ENCODE measurements around the gene DLG2. TPM values are rescaled to one million over a fixed set of nuclear protein-coding genes. Genes with fewer than 3 reads are reported as not detected.

DLG2 gene
- total RNA-seq, 2 experiments from 2014 or later: 1.7 to 2.1 TPM

GRCh38 chr11:84146826-84147225 is 1480.3 kb downstream of the DLG2 start:
- CTCF ChIA-PET: no interaction called here

GRCh38 chr11:84145616-84146185 is 1481.4 kb downstream of the DLG2 start:
- CTCF ChIA-PET: no interaction called here
- no peak overlapping the region for H3K4me3 Mint-ChIP-seq
- ATAC-seq: no peak
- H3K27me3 Mint-ChIP-seq: no peaks in the 10 kb centered on the region
- no peak for DNase-seq
- POLR2A ChIA-PET: no interaction called here
- no peaks in the 10 kb centered on the region for H3K4me1 Mint-ChIP-seq
- no peaks in the 10 kb centered on the region for H3K36me3 Mint-ChIP-seq (ENCODE audit: low read depth)
- intact Hi-C loops (cut with DNase I, micrococcal nuclease): no loop called here
- H3K9me3 Mint-ChIP-seq (ENCODE audit: low read depth): peaks cover 4% of the 10 kb centered on the region
- H3K27ac Mint-ChIP-seq: no peak overlapping the region

More at GRCh38 chr11:84146826-84147225, 1480.3 kb downstream of the DLG2 start:
- peaks cover 6% of the 10 kb centered on the region for H3K9me3 Mint-ChIP-seq (ENCODE audit: low read depth)
- intact Hi-C loops (cut with DNase I, micrococcal nuclease): no loop called here
- no peaks in the 10 kb centered on the region for H3K4me1 Mint-ChIP-seq
- H3K27me3 Mint-ChIP-seq: no peaks in the 10 kb centered on the region
- no peaks in the 10 kb centered on the region for H3K36me3 Mint-ChIP-seq (ENCODE audit: low read depth)
- ATAC-seq: no peak
- H3K4me3 Mint-ChIP-seq: no peak overlapping the region
- no peak for DNase-seq
- no peak overlapping the region for H3K27ac Mint-ChIP-seq
- POLR2A ChIA-PET: no interaction called here

- intact Hi-C loops (cut with DNase I, micrococcal nuclease): no loop called here
- POLR2A ChIA-PET: no interaction called here
- Mint-ChIP-seq H3K27ac (no peak overlapping the region), H3K4me1 (no peaks in the 10 kb centered on the region), H3K4me3 (no peak overlapping the region), H3K27me3 (no peaks in the 10 kb centered on the region), H3K9me3 (ENCODE audit: low read depth) (peaks cover 4% of the 10 kb centered on the region), H3K36me3 (ENCODE audit: low read depth) (no peaks in the 10 kb centered on the region)
- ATAC-seq: no peak
- no peak for DNase-seq
- CTCF ChIA-PET: no interaction called here
These were observed 1482.6 kb downstream of the DLG2 start for GRCh38 chr11:84144531-84144930.

- H3K27me3 Mint-ChIP-seq: no peaks in the 10 kb centered on the region
- POLR2A ChIA-PET: no interaction called here
- no peaks in the 10 kb centered on the region for H3K36me3 Mint-ChIP-seq (ENCODE audit: low read depth)
- H3K9me3 Mint-ChIP-seq (ENCODE audit: low read depth): peaks cover 5% of the 10 kb centered on the region
- ATAC-seq (no peak), DNase-seq (no peak)
- intact Hi-C loops (cut with DNase I, micrococcal nuclease): no loop called here
- H3K4me3 Mint-ChIP-seq: no peak overlapping the region
- no peaks in the 10 kb centered on the region for H3K4me1 Mint-ChIP-seq
- no peak overlapping the region for H3K27ac Mint-ChIP-seq
- CTCF ChIA-PET: no interaction called here
These were observed 1484.7 kb downstream of the DLG2 start for GRCh38 chr11:84142411-84142810.

GRCh38 chr11:84140386-84141169 is 1486.6 kb downstream of the DLG2 start:
- no peaks in the 10 kb centered on the region for H3K36me3 Mint-ChIP-seq (ENCODE audit: low read depth)
- ChIA-PET POLR2A (no interaction called here), CTCF (no interaction called here)
- no peaks in the 10 kb centered on the region for H3K4me1 Mint-ChIP-seq
- peaks cover 5% of the 10 kb centered on the region for H3K9me3 Mint-ChIP-seq (ENCODE audit: low read depth)
- no peak overlapping the region for H3K4me3 Mint-ChIP-seq
- H3K27ac Mint-ChIP-seq: no peak overlapping the region
- ATAC-seq: no peak
- H3K27me3 Mint-ChIP-seq: no peaks in the 10 kb centered on the region
- intact Hi-C loops (cut with DNase I, micrococcal nuclease): no loop called here
- DNase-seq: no peak

- DNase-seq (no peak), ATAC-seq (no peak)
- POLR2A ChIA-PET: no interaction called here
- H3K27ac Mint-ChIP-seq: no peak overlapping the region
- no peak overlapping the region for H3K4me3 Mint-ChIP-seq
- intact Hi-C loops (cut with DNase I, micrococcal nuclease): no loop called here
- H3K36me3 Mint-ChIP-seq (ENCODE audit: low read depth): no peaks in the 10 kb centered on the region
- H3K4me1 Mint-ChIP-seq: no peaks in the 10 kb centered on the region
- CTCF ChIA-PET: no interaction called here
- H3K27me3 Mint-ChIP-seq: no peaks in the 10 kb centered on the region
- peaks cover 6% of the 10 kb centered on the region for H3K9me3 Mint-ChIP-seq (ENCODE audit: low read depth)
These were observed 1489.2 kb downstream of the DLG2 start for GRCh38 chr11:84137960-84138359.

GRCh38 chr11:84137505-84137904 is 1489.6 kb downstream of the DLG2 start:
- no peaks in the 10 kb centered on the region for H3K27me3 Mint-ChIP-seq
- ATAC-seq (no peak), DNase-seq (no peak)
- ChIA-PET POLR2A (no interaction called here), CTCF (no interaction called here)
- no peak overlapping the region for H3K4me3 Mint-ChIP-seq
- peaks cover 6% of the 10 kb centered on the region for H3K9me3 Mint-ChIP-seq (ENCODE audit: low read depth)
- H3K36me3 Mint-ChIP-seq (ENCODE audit: low read depth): no peaks in the 10 kb centered on the region
- H3K4me1 Mint-ChIP-seq: no peaks in the 10 kb centered on the region
- no peak overlapping the region for H3K27ac Mint-ChIP-seq
- intact Hi-C loops (cut with DNase I, micrococcal nuclease): no loop called here

- H3K4me1 Mint-ChIP-seq: no peaks in the 10 kb centered on the region
- no peaks in the 10 kb centered on the region for H3K36me3 Mint-ChIP-seq (ENCODE audit: low read depth)
- intact Hi-C loops (cut with DNase I, micrococcal nuclease): no loop called here
- POLR2A ChIA-PET: no interaction called here
- CTCF ChIA-PET: no interaction called here
- peaks cover 6% of the 10 kb centered on the region for H3K9me3 Mint-ChIP-seq (ENCODE audit: low read depth)
- ATAC-seq (no peak), DNase-seq (no peak)
- no peak overlapping the region for H3K4me3 Mint-ChIP-seq
- H3K27ac Mint-ChIP-seq: no peak overlapping the region
- H3K27me3 Mint-ChIP-seq: no peaks in the 10 kb centered on the region
These were observed 1490.2 kb downstream of the DLG2 start for GRCh38 chr11:84136926-84137325.

GRCh38 chr11:84130646-84131427 is 1496.3 kb downstream of the DLG2 start:
- ChIA-PET CTCF (no interaction called here), POLR2A (no interaction called here)
- Mint-ChIP-seq H3K4me3 (no peak overlapping the region), H3K27me3 (no peaks in the 10 kb centered on the region), H3K27ac (no peak overlapping the region), H3K9me3 (ENCODE audit: low read depth) (peaks cover 9% of the 10 kb centered on the region), H3K4me1 (no peaks in the 10 kb centered on the region), H3K36me3 (ENCODE audit: low read depth) (no peaks in the 10 kb centered on the region)
- intact Hi-C loops (cut with DNase I, micrococcal nuclease): no loop called here
- ATAC-seq (no peak), DNase-seq (no peak)

- CTCF ChIA-PET: no interaction called here
- Mint-ChIP-seq H3K36me3 (ENCODE audit: low read depth) (no peaks in the 10 kb centered on the region), H3K9me3 (ENCODE audit: low read depth) (peaks cover 6% of the 10 kb centered on the region), H3K27ac (no peak overlapping the region), H3K4me3 (no peak overlapping the region), H3K4me1 (no peaks in the 10 kb centered on the region), H3K27me3 (no peaks in the 10 kb centered on the region)
- POLR2A ChIA-PET: no interaction called here
- intact Hi-C loops (cut with DNase I, micrococcal nuclease): no loop called here
- ATAC-seq (no peak), DNase-seq (no peak)
These were observed 1497.1 kb downstream of the DLG2 start for GRCh38 chr11:84129961-84130576.

GRCh38 chr11:84128840-84129239 is 1498.3 kb downstream of the DLG2 start:
- intact Hi-C loops (cut with DNase I, micrococcal nuclease): no loop called here
- no peak for ATAC-seq
- ChIA-PET CTCF (no interaction called here), POLR2A (no interaction called here)
- H3K27me3 Mint-ChIP-seq: no peaks in the 10 kb centered on the region
- no peak for DNase-seq
- H3K4me1 Mint-ChIP-seq: no peaks in the 10 kb centered on the region
- peaks cover 8% of the 10 kb centered on the region for H3K9me3 Mint-ChIP-seq (ENCODE audit: low read depth)
- no peaks in the 10 kb centered on the region for H3K36me3 Mint-ChIP-seq (ENCODE audit: low read depth)
- no peak overlapping the region for H3K4me3 Mint-ChIP-seq
- no peak overlapping the region for H3K27ac Mint-ChIP-seq

GRCh38 chr11:84117394-84117793 is 1509.8 kb downstream of the DLG2 start:
- H3K4me1 Mint-ChIP-seq: no peaks in the 10 kb centered on the region
- intact Hi-C loops (cut with DNase I, micrococcal nuclease): no loop called here
- H3K27me3 Mint-ChIP-seq: no peaks in the 10 kb centered on the region
- H3K36me3 Mint-ChIP-seq (ENCODE audit: low read depth): no peaks in the 10 kb centered on the region
- CTCF ChIA-PET: no interaction called here
- ATAC-seq (no peak), DNase-seq (no peak)
- no peak overlapping the region for H3K27ac Mint-ChIP-seq
- POLR2A ChIA-PET: no interaction called here
- no peak overlapping the region for H3K4me3 Mint-ChIP-seq
- H3K9me3 Mint-ChIP-seq (ENCODE audit: low read depth): peaks cover 7% of the 10 kb centered on the region
